IgD-negative memory B cell (primary cell): ENCODE measurements around the gene RFWD3. TPM values are rescaled to one million over a fixed set of nuclear protein-coding genes. Genes with fewer than 3 reads are reported as not detected.

Experiments used
- H3K27ac Mint-ChIP-seq, 3 donors: one replicate each; pipeline ENCODE4 v1.8.0; 2020 to 2022; ENCODE audit warnings: mild to moderate bottlenecking in 3 of 3, mixed read lengths in 3 of 3, moderate library complexity in 1 of 3
- H3K27me3 Mint-ChIP-seq: one replicate; pipeline ENCODE4 v1.8.0; 2021; ENCODE audit warnings: mixed read lengths
- H3K36me3 Mint-ChIP-seq: one replicate; pipeline ENCODE4 v1.8.0; 2020; ENCODE audit warnings: mild to moderate bottlenecking, mixed read lengths
- H3K4me1 Mint-ChIP-seq, 3 donors: one replicate each; pipeline ENCODE4 v1.8.0; 2020 to 2022; ENCODE audit warnings: mixed read lengths in 3 of 3, mild to moderate bottlenecking in 1 of 3
- H3K4me3 Mint-ChIP-seq, 4 donors: one replicate each; pipeline ENCODE4 v1.8.0; 2020 to 2022; ENCODE audit warnings: mild to moderate bottlenecking in 4 of 4, mixed read lengths in 4 of 4, moderate library complexity in 3 of 4
- H3K9me3 Mint-ChIP-seq, 3 donors: one replicate each; pipeline ENCODE4 v1.8.0; 2020 to 2021; ENCODE audit warnings: mixed read lengths in 3 of 3, mild to moderate bottlenecking in 1 of 3
- polyA plus RNA-seq: library from polyadenylated mRNA; unstranded; fragments of 300-500 nt; fragmentation: Illumina TruSeq; gene quantifications from one replicate; pipeline ENCODE4 v1.2.3, GENCODE V29; 2021

Gene RFWD3
- polyA plus RNA-seq, 1 donor from 2014 or later = 30.1 TPM

DNA sequence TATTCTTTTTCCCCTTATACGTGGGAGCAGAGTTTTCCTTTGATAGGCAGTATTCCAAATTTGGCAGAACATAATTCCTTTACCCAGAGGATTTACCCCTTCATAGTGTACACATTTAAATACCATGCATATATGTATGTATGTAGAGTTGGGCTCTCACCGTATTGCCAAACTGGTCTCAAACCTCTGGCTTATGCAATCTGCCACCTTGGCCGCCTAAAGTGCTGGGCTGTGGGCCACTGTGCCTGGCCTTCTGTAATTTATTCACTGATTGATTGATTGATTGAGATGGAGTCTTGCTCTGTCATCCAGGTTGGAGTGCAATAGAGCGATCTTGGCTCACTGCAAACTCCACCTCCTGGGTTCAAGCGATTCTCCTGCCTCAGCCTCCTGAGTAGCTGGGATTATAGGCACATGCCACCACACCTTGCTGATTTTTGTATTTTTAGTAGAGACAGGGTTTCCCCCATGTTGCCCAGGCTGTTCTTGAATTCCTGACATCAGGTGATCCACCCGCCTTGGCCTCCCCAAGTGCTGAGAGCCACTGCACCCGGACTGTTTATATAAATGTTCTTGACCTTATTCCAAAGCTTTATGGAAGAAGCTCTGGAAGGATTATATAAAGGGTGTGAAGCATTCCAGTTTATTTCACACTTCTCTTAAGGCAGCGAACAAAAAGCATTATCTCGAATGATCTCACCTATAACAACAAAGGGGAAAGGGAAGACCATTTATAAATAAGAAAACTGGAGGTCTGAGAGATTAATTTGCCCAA, 74.6 kb downstream of the RFWD3 start:
- Mint-ChIP-seq H3K4me1 (peaks cover 19 to 30% (median 27%) of the 10 kb centered on the region in 3 donors), H3K4me3 (no peak overlapping the region), H3K36me3 (peaks cover 3% of the 10 kb centered on the region), H3K27me3 (no peaks in the 10 kb centered on the region), H3K9me3 (no peaks in the 10 kb centered on the region), H3K27ac (peak overlapping the region in 1 of 3 donors; percentile 59)

DNA sequence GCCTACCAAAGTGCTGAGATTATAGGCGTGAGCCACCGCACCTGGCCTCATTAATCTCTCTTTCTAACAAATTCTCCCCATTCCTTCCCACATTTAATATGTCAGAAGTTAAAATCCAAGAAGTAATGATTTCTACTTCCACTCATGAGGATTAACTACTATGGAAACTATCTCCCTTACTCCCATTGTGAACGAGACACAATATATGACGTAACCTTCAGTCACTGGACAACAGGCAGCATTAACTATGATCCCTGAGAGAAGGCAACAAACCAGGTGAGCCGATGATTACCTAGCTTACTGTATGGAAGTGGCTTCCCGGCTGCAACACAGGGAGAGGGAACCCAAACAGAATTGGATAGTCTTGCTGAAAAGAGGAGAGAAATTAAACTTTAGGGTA, 79.7 kb downstream of the RFWD3 start:
- H3K9me3 Mint-ChIP-seq = no peaks in the 10 kb centered on the region
- H3K36me3 Mint-ChIP-seq = peaks cover 6% of the 10 kb centered on the region
- peaks cover 29 to 38% (median 35%) of the 10 kb centered on the region in 3 donors for H3K4me1 Mint-ChIP-seq
- H3K27me3 Mint-ChIP-seq = no peaks in the 10 kb centered on the region
- H3K4me3 Mint-ChIP-seq = no peak overlapping the region
- H3K27ac Mint-ChIP-seq = peak overlapping the region in 1 of 3 donors; percentile 29

DNA sequence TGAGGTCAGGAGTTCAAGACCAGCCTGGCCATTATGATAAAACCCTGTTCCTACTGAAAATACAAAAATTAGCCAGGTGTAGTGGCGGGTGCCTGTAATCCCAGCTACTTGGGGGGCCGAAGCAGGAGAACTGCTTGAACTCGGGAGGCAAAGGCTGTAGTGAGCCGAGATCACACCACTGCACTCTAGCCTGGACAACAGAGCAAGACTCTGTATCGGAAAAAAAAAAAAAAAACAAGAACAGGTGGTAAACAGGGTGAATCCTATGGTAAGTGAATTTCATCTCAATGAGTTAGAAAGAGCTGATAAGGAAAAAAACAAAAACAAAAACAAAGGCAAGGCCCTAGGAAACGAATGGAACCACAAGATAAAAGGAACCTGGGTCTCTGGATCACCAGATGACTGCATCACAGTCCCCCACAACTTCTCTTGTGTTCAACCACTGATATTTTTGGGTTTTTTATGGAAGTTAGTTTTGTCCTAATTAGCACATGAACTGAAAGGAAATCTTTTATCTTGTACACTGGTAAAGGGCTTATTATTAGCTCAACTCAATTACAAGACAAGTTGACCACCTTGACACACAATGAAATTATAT, 80.7 kb downstream of the RFWD3 start:
- Mint-ChIP-seq H3K4me3 (peak overlapping the region in 1 of 4 donors; percentile 45), H3K36me3 (peaks cover 8% of the 10 kb centered on the region), H3K9me3 (no peaks in the 10 kb centered on the region), H3K27me3 (no peaks in the 10 kb centered on the region), H3K4me1 (peaks cover 37 to 43% (median 38%) of the 10 kb centered on the region in 3 donors), H3K27ac (no peak overlapping the region)

DNA sequence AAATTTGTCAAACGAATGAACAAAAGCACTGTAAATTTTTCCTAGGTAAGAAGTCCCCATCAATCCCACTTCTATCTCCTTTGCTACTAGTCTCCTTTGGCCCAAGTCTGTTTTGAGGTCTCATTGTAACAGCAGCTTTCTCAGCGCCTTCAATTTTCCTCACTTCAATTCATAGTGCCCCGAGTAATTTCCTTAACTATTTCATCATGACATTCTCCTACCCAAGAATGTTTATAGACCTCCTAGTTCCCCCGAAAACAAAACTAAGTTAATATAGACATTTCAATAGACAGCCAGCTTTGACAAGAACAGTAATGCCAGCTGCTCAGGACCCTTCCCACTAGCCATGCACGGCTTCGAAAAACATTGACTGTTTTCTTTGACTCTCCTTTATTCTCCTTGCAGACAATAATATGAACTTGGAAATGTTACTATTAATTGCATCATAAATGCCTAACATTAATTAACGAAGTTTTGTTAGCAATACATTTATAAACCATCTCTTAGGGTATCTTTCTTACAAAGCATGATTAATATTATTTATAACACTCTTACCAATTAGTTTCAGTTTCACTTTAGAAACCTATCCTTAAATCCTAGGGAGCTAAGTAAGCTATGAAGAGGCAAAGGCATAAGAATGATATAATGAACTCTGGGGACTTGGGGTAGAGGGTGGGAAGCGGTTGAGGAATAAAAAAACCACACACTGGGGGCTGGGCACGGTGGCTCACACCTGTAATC, 82.6 kb downstream of the RFWD3 start:
- Mint-ChIP-seq H3K4me1 (peaks cover 36 to 43% (median 38%) of the 10 kb centered on the region in 3 donors), H3K4me3 (no peak overlapping the region), H3K9me3 (no peaks in the 10 kb centered on the region), H3K36me3 (peaks cover 11% of the 10 kb centered on the region), H3K27ac (peak overlapping the region in 1 of 3 donors; percentile 63), H3K27me3 (no peaks in the 10 kb centered on the region)

DNA sequence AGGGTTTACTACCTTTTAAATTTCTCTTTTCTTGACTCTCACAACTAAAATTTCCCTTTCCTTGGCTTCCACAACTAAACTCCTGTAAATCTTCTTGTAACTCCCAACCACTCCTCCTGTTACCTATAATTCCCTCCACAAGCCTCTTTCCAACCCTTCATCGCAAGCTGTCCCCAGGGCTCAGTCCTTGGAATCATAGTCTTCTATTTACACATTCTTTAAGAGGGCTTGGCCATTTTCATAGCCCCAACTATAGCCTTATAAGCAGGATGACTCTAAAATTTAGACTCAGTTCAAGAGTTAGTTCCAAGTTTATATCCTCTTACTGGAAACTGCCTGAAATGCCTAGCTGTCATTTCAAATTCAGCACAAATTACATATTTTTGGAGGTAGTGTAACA, 83.7 kb downstream of the RFWD3 start:
- H3K4me1 Mint-ChIP-seq = peaks cover 43 to 50% (median 47%) of the 10 kb centered on the region in 3 donors
- H3K9me3 Mint-ChIP-seq = no peaks in the 10 kb centered on the region
- H3K36me3 Mint-ChIP-seq = peaks cover 8% of the 10 kb centered on the region
- H3K27me3 Mint-ChIP-seq = no peaks in the 10 kb centered on the region
- H3K27ac Mint-ChIP-seq = peak overlapping the region in 1 of 3 donors; percentile 68
- peak overlapping the region in 1 of 4 donors; percentile 80 for H3K4me3 Mint-ChIP-seq

DNA sequence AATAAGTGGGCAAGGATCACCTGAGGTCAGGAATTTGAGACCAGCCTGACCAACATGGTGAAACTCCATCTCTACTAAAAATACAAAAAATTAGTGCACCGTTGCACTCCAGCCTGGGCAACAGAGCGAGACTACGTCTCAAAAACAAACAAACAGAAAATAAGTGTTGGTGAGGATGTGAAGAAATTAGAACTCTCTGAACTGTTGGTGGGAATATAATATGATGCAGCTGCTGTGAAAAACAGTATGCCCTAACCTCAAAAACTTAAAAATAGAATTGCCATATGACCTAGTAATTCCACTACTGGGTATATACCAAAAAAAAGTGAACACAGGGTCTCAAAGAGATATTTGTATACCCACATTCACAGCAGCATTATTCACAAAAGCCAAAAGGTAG, 85.8 kb downstream of the RFWD3 start:
- Mint-ChIP-seq H3K4me3 (peak overlapping the region in 2 of 4 donors; percentile 52 to 65), H3K27me3 (no peaks in the 10 kb centered on the region), H3K36me3 (peaks cover 5% of the 10 kb centered on the region), H3K4me1 (peaks cover 37 to 45% (median 45%) of the 10 kb centered on the region in 3 donors), H3K9me3 (no peaks in the 10 kb centered on the region), H3K27ac (peak overlapping the region in 1 of 3 donors; percentile 55)

DNA sequence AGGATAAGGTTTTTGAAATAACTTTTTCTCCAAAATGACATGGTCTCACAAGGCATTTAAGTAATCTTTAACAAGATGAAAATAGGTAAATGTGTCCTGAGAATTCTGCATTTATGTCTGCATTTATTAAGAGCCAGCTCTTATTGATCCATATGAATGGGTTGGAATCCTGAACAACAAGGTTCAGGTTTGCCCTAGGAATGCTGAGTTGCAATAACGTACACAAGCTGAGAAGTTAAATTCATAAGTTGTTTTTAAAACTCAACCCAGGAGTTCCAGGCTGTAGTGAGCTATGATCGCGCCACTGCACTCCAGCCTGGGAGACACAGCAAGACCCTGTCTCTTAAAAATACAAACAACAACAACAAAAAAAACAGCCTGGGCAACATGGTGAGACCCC, 87.8 kb downstream of the RFWD3 start:
- Mint-ChIP-seq H3K4me3 (no peak overlapping the region), H3K9me3 (no peaks in the 10 kb centered on the region), H3K4me1 (peaks cover 37 to 49% (median 43%) of the 10 kb centered on the region in 3 donors), H3K27me3 (no peaks in the 10 kb centered on the region), H3K36me3 (peaks cover 5% of the 10 kb centered on the region), H3K27ac (peak overlapping the region in 1 of 3 donors; percentile 64)

DNA sequence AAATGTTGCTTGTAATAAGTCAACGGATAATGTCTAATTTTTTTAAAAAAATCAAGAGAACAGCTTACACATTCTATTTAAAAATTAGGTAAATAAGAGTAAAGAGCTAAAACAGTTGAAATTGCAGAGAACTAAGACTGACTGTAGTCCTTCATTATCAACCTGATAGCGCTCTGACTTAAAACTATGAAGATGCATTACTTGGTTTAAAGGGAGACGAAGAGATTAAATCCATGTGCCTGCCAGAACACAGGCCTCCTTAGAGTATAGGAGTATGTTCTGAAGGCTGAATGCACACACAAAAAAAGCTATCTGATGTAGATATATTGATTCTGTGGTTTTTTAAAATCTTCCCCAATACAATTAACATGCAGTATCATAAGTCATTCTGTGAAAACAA, 88.2 kb downstream of the RFWD3 start:
- no peaks in the 10 kb centered on the region for H3K27me3 Mint-ChIP-seq
- H3K9me3 Mint-ChIP-seq = no peaks in the 10 kb centered on the region
- H3K27ac Mint-ChIP-seq = peak overlapping the region in 1 of 3 donors; percentile 64
- H3K4me3 Mint-ChIP-seq = no peak overlapping the region
- H3K36me3 Mint-ChIP-seq = peaks cover 5% of the 10 kb centered on the region
- H3K4me1 Mint-ChIP-seq = peaks cover 38 to 48% (median 44%) of the 10 kb centered on the region in 3 donors

DNA sequence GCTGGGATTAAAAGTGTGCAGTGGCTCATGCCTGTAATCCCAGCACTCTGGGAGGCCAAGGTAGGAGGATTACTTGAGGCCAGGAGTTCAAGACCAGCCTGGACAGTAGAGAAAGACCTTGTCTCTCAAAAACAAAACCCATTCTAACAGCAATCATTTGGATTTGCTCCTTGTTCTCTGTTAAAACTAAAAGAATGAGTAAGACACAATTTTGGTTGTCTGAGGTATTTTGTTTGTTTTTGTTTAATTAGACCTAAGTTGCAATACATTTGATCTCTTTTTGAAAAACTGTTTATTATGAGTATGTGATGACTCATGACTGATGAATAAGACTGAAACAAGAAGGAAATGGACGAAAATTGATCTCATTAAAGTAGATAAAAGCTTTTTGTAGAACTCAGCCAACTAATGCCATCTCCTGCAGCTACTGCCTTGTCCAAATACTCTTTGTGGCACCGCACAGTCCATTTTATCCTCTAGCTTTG, 88.8 kb downstream of the RFWD3 start:
- Mint-ChIP-seq H3K4me3 (no peak overlapping the region), H3K27ac (no peak overlapping the region), H3K9me3 (no peaks in the 10 kb centered on the region), H3K36me3 (peaks cover 5% of the 10 kb centered on the region), H3K27me3 (no peaks in the 10 kb centered on the region), H3K4me1 (peaks cover 37 to 48% (median 44%) of the 10 kb centered on the region in 3 donors)

DNA sequence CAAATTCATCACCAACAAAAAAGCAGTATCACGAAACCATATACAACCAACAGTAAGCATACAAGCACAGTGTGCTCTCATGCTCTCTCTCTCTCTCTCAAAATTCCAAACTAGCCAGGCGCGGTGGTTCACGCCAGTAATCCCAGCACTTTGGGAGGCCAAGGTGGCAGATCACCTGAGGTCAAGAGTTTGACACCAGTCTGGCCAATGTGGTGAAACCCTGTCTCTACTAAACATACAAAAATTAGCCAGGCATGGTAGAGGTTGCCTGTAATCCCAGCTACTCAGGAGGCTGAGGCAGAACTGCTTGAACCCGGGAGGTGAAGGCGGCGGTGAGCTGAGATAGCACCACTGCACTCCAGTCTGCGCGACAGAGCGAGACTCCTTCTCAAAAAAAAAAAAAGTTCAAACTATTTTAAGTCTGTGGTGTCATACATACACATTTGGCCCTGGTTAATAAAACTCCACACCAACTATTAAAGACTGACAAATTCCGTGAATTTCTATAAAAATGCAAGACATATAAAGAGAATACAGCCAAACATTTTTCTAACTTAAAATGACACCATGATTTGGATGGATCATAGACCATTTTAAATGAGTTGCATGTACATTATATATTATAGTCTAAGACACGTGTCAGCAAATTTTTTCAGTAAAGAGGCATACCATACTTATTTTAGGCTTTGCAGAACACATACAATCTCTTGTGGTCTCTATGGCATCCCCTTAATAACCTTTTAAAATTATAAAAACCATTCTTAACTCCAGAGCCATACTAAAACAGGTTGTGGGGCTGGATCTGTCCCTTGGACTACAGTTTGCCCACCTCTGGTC, 90.7 kb downstream of the RFWD3 start:
- Mint-ChIP-seq H3K4me1 (peaks cover 29 to 45% (median 44%) of the 10 kb centered on the region in 3 donors), H3K27me3 (no peaks in the 10 kb centered on the region), H3K36me3 (peaks cover 3% of the 10 kb centered on the region), H3K9me3 (no peaks in the 10 kb centered on the region), H3K27ac (peak overlapping the region in 1 of 3 donors; percentile 8), H3K4me3 (no peak overlapping the region)

DNA sequence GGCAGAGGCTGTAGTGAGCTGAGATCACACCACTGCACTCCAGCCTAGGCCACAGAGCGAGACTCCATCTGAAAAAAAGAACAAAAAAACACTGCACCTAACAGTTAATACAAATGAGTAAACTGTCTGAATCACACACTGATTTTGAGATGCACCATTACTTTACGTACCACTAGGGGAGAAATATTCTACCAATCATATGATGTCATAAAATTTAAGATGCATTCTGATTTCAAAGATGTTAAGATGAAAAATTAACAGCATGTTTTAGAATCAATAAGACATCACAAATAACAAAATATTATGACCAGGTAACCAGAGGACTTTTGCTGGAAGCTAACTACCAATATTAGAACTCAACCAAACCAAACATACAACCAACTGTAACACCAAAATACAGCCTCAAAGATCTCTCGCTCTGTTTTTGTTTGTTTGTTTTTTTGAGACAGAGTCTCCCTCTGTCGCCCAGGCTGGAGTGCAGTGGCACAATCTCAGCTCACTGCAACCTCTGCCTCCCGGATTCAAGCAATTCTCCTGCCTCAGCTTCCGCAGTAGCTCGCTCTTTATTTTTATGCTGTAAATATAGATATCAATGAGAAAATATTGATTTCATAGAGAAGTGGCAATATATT, 91.4 kb downstream of the RFWD3 start:
- H3K4me3 Mint-ChIP-seq = no peak overlapping the region
- H3K4me1 Mint-ChIP-seq = peaks cover 25 to 44% (median 39%) of the 10 kb centered on the region in 3 donors
- H3K9me3 Mint-ChIP-seq = no peaks in the 10 kb centered on the region
- H3K27me3 Mint-ChIP-seq = no peaks in the 10 kb centered on the region
- H3K36me3 Mint-ChIP-seq = peaks cover 3% of the 10 kb centered on the region
- H3K27ac Mint-ChIP-seq = peak overlapping the region in 1 of 3 donors; percentile 8

DNA sequence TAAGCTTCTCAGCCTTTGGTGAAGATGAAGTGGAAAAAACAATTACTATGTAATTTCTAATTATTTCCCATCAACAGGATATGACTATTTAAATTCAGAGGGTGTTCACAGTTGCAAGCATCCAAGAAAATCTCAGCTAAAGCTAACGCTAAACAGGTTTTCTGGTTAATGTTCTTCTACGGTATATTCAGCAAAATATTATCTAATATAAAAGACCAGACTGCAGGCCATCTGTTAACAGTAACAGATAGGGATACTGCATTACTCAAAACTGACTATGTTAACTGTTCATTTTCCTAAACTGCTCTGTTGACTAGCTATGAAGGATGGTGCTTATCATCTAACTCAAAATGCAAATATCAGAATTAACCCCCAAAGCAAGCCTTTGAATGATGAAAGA, 92.5 kb downstream of the RFWD3 start:
- Mint-ChIP-seq H3K27ac (no peak overlapping the region), H3K4me3 (peak overlapping the region in 1 of 4 donors; percentile 82), H3K4me1 (peaks cover 25 to 47% (median 39%) of the 10 kb centered on the region in 3 donors), H3K27me3 (no peaks in the 10 kb centered on the region), H3K36me3 (no peaks in the 10 kb centered on the region), H3K9me3 (no peaks in the 10 kb centered on the region)

DNA sequence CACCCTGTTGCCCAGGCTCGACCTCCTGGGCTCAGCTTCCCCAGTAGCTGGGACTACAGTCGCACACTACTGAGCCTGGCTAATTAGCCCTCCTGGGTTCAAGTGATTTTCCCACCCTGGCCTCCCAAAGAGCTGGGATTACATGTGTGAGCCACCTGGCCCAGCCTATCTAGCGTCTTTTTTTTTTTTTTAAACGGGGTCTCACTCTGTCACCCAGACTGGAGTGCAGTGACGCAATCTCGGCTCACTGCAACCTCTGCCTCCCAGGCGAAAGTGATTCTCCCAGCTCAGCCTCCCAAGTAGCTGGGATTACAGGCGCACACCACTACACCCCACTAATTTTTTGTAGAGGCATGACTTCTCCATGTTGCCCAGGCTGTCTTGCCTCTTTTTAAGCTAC, 93.1 kb downstream of the RFWD3 start:
- H3K27me3 Mint-ChIP-seq = no peaks in the 10 kb centered on the region
- H3K27ac Mint-ChIP-seq = no peak overlapping the region
- no peak overlapping the region for H3K4me3 Mint-ChIP-seq
- H3K9me3 Mint-ChIP-seq = no peaks in the 10 kb centered on the region
- no peaks in the 10 kb centered on the region for H3K36me3 Mint-ChIP-seq
- H3K4me1 Mint-ChIP-seq = peaks cover 20 to 43% (median 37%) of the 10 kb centered on the region in 3 donors
